Rectal smooth muscle tissue (tissue), 1 donor: ENCODE measurements around the gene CAV2.

ENCODE experiments used
- H3K27ac ChIP-seq: one replicate; pipeline ENCODE4 v1.7.0; 2013; ENCODE audit warnings: low read depth, low read length, inconsistent platforms
- H3K27me3 ChIP-seq: one replicate; pipeline ENCODE4 v1.7.0; 2013; ENCODE audit warnings: low read length; ENCODE audit not compliant: control insufficient read depth, insufficient read depth
- H3K36me3 ChIP-seq: one replicate; pipeline ENCODE4 v1.7.0; 2013; ENCODE audit warnings: low read length; ENCODE audit not compliant: control insufficient read depth, insufficient read depth
- H3K4me1 ChIP-seq: one replicate; pipeline ENCODE4 v1.7.0; 2013; ENCODE audit warnings: low read length; ENCODE audit not compliant: control insufficient read depth, insufficient read depth
- H3K4me3 ChIP-seq: one replicate; pipeline ENCODE4 v1.7.0; 2013; ENCODE audit warnings: low read length
- H3K9ac ChIP-seq: one replicate; pipeline ENCODE4 v1.7.0; 2013; ENCODE audit warnings: low read length

The CAV2 gene

DNA sequence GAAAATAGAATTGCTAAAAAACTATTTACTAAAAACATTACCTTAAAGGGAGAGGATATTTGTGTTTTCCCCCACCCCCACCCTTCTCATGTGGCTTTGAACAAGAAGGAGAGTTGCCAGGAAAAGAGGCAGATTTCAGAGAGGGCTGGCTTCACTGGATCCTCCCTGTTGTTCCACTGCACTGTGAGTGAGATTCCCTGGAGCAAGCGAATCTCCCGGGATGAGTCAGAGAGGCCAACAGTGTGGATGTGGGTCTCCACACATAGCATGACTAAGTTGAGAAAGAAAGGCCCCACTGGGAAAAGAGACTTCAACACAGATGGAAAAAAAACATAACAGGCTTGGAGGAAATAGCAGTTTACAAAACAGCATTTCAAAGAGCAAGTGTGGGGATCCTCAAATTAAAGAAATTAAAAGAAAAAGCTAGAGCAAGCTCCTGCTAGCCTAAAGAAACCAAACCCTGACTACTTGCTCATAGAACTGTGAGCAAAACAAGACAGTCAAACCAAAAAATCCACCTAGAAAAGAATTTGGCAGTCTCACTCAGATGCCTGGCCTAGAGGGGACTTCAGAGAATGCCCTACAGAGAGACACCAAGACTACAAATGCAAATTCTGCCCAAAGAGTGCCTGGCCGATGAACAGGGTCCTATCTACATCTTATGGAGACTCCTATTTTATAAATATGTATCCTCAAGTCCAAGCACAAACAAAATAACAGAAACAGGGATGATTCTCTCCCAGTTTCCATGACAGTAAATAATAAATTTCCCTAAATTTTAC lies 28.7 kb downstream of the CAV2 start:
- peaks cover 30% of the 10 kb centered on the region for H3K4me1 ChIP-seq
- H3K4me3 ChIP-seq: peak overlapping the region; percentile 60
- peaks cover 2% of the 10 kb centered on the region for H3K36me3 ChIP-seq
- peaks cover 6% of the 10 kb centered on the region for H3K27me3 ChIP-seq
- H3K9ac ChIP-seq: no peak overlapping the region
- H3K27ac ChIP-seq: peak overlapping the region; percentile 99

DNA sequence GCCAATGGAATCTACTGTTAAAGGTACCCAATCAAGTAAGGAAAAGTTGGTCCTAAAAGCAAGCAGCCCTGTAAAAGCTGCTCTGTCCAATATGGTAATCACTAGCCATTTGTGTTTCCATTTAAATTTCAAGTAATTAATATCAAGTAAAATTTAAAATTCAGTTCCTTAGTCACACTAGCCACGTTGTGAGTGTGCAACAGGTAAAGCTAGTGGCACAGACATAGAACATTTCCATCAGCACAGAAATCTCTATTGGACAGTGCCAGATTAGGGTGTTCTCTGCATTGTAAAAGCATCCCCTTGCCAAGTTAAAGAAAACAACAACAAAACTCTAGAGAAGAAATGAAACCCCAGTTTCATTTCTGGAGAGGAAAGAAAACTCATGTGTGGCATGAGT lies 29.7 kb downstream of the CAV2 start:
- H3K27me3 ChIP-seq: peaks cover 6% of the 10 kb centered on the region
- no peak overlapping the region for H3K9ac ChIP-seq
- H3K27ac ChIP-seq: no peak overlapping the region
- H3K4me1 ChIP-seq: peaks cover 27% of the 10 kb centered on the region
- peaks cover 2% of the 10 kb centered on the region for H3K36me3 ChIP-seq
- H3K4me3 ChIP-seq: peak overlapping the region; percentile 29

DNA sequence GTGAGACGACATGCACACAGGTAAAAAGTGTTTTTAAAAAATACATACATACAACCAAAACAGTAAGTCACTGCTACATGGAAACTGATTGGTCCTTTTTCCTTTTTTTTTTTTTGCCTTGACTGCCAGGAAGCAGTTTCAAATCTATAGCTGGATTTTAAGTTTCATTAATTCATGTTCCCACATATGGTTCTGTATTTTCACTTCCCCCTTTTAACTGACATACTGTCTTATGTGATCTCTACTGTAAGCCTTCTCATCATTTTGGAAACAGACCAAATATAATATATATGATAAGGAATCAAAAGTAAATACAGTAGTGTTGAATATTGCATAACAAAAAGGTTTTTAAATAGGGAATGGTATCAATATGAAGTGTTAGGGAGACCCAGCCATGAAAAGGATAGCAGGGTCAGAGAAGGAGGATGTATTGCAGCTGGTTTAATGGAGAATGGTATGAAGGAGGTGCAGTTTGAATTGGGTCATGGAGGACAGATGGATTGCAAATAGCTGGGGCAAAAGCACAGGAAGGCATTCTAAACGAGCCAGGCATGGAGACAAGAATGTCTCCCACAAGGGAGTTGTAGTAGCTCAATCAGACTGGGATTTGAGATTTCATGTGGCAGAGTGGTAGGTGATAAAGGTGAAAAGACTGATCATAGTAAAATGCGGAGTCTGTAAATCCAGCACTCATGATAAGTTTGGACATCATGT lies 30.7 kb downstream of the CAV2 start:
- no peaks in the 10 kb centered on the region for H3K27me3 ChIP-seq
- H3K4me3 ChIP-seq: peak overlapping the region; percentile 48
- peaks cover 5% of the 10 kb centered on the region for H3K36me3 ChIP-seq
- H3K27ac ChIP-seq: no peak overlapping the region
- H3K9ac ChIP-seq: no peak overlapping the region
- peaks cover 30% of the 10 kb centered on the region for H3K4me1 ChIP-seq

DNA sequence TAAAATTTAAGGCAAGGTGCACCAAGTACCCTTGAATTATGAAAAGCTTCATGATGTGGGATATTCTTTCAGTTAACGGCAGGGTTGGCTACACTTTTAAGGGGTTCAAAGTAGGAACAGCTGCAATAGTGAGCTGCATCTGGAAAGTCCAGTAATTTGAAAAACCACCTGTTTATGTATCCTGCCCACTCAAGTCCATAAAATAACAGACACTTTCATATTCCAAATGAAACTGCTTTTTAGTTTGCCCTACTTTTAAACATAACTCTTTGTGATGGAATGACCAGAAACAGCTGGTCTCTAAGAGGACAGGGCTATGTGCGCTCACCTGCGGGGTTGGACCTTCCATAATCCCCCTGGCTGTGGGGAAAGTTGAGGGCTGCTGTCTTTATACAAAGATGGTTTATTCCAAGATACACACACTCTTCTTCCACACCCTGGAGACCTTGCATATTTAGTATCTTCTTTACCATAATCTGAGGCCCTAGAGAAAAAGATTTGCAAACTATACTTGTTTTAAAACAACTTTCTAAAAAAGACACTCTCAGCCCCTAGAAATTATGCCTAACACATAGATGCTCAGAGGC lies 32.7 kb downstream of the CAV2 start:
- no peak overlapping the region for H3K27ac ChIP-seq
- H3K4me3 ChIP-seq: no peak overlapping the region
- peaks cover 38% of the 10 kb centered on the region for H3K4me1 ChIP-seq
- peaks cover 5% of the 10 kb centered on the region for H3K36me3 ChIP-seq
- H3K9ac ChIP-seq: no peak overlapping the region
- no peaks in the 10 kb centered on the region for H3K27me3 ChIP-seq

DNA sequence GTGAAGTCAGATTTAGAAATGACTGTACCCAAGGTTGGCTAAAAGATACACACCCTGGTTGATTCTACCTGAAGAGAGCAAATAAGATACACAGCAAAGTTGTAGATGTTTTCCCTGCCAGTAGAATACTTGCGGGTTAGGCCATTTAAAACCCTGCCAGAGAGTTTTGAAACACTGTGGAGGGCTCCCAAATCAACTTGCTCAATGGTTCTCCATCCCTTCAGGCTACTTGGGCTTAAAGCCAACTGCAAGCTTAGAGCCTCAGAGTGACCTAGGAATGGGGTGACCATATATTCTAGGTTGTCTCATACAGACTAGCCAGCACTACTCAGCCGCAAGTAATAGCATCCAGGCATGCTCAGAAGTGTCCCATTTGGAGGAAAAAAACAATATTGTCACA lies 35.3 kb downstream of the CAV2 start:
- Histone ChIP-seq H3K27me3 (no peaks in the 10 kb centered on the region), H3K9ac (no peak overlapping the region), H3K4me3 (no peak overlapping the region), H3K27ac (peak overlapping the region; percentile 6), H3K36me3 (peaks cover 5% of the 10 kb centered on the region), H3K4me1 (peaks cover 44% of the 10 kb centered on the region)

DNA sequence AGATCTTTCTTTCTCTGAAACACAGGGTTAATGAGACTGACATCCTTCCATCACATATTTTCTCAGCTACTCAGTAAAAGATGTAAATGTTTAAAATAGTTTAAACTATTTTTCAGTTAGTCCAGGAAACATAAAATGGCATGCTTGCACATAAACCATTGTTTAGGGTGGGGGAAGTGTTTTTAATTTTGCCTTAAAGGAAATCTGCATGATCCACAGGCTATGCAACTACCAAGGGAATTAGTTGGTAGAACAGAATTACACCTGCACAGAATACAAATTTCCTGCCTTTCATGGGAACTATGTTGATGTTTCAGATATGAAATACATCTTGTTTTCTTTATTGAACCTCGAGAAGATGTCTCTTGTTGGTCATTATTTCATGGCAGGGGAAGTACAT lies 35.9 kb downstream of the CAV2 start:
- peaks cover 44% of the 10 kb centered on the region for H3K4me1 ChIP-seq
- peak overlapping the region; percentile 32 for H3K27ac ChIP-seq
- no peak overlapping the region for H3K9ac ChIP-seq
- H3K4me3 ChIP-seq: no peak overlapping the region
- H3K36me3 ChIP-seq: peaks cover 5% of the 10 kb centered on the region
- H3K27me3 ChIP-seq: no peaks in the 10 kb centered on the region

DNA sequence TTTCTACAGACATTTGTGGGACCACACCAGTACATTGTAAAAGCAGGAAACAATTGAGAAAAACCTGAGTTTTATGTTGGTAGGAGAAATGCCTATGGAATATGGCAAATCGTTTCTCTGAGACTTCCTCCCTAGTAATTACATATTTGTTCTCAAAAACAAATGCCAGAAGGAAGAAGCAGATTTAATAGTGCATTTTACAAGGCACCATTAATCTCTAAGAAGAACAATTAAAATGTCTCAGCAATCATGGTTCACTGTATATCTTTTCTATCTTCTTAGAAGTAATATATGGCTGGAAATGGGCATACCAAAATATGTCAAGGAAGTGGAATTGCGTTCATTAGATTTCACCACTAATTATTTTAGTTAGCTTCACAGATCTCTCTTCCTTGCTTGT lies 38.6 kb downstream of the CAV2 start:
- no peak overlapping the region for H3K4me3 ChIP-seq
- no peaks in the 10 kb centered on the region for H3K27me3 ChIP-seq
- H3K4me1 ChIP-seq: peaks cover 35% of the 10 kb centered on the region
- H3K9ac ChIP-seq: no peak overlapping the region
- H3K27ac ChIP-seq: peak overlapping the region; percentile 56
- H3K36me3 ChIP-seq: peaks cover 3% of the 10 kb centered on the region

DNA sequence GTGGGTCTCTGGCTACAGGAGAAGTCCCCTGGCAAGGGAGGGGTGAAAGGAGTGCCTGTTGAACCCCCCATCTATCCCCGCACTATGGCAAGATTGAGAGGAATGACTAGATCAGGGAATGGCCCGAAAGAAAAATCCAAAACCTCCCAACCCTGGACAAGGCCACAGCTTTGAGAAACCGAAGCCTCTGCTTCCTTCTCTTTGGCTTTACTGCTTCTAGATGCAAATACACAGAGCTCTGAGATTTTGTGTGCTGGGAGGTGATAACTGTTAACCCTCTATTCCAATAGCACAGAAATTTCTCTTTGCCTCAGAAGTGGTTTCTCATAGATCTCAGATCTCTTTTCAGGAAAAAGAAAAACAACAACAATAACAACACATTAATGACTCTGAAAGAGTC lies 40.3 kb downstream of the CAV2 start:
- no peak overlapping the region for H3K4me3 ChIP-seq
- H3K27me3 ChIP-seq: no peaks in the 10 kb centered on the region
- H3K9ac ChIP-seq: no peak overlapping the region
- H3K27ac ChIP-seq: peak overlapping the region; percentile 37
- H3K4me1 ChIP-seq: peaks cover 35% of the 10 kb centered on the region
- H3K36me3 ChIP-seq: peaks cover 3% of the 10 kb centered on the region

DNA sequence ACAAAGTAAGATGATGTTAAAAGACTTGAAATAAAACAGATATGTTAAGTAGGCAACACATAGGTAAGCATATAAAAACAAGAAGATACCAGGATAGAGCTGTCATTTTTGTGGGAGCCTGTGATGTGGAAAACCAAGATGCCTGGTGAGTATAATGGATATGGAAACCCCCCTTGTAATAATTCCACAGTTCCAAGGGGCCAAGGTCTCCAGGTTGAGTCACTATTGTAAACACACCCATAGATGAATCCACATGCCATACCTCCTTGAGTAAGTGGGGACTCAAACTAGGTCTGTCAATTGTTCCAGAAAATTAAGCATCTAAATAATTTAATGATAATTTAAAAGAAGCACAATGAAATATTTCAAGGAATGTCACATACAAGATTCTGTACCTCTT lies 41.2 kb downstream of the CAV2 start:
- Histone ChIP-seq H3K36me3 (no peaks in the 10 kb centered on the region), H3K4me3 (no peak overlapping the region), H3K4me1 (peaks cover 33% of the 10 kb centered on the region), H3K27ac (peak overlapping the region; percentile 18), H3K27me3 (no peaks in the 10 kb centered on the region), H3K9ac (no peak overlapping the region)

DNA sequence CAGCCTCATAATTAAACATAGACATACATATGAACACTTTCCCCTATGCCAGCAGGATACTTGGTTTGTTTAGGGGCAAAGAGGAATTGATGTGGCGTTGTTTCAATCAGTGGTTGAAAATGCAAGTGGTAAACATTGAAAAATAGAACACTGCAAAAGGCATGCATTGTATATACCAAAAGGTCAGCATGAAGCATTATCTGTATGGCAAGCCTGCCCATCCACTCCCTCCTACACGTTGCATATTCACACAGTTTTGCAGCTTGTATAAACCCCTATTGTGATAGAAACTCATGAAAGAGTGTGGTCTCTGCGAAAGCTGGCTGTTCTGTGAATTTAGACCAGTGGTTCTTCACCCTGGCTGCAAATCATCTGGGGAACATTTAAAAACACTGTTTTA lies 42.4 kb downstream of the CAV2 start:
- no peak overlapping the region for H3K4me3 ChIP-seq
- H3K4me1 ChIP-seq: peaks cover 25% of the 10 kb centered on the region
- H3K36me3 ChIP-seq: no peaks in the 10 kb centered on the region
- H3K27me3 ChIP-seq: no peaks in the 10 kb centered on the region
- no peak overlapping the region for H3K9ac ChIP-seq
- H3K27ac ChIP-seq: no peak overlapping the region

DNA sequence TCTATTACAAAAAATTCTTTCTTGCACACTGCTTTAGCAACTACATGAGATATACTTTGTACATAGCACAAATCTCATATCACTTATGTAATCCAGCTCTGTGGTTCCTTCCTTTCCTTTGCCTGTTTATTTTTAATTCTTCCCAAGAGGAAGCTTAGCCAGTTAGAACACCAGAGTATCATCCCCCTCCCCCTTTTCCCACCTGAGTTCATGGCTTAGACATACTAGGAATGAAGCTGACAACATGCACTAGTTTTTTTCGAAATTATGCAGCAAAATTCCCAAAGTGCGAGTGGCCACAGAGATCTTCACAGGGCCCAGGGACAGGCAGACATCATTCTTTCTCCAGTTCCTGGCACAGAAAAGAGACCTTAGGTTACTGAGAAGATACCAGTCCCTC lies 43.1 kb downstream of the CAV2 start:
- no peak overlapping the region for H3K4me3 ChIP-seq
- H3K27me3 ChIP-seq: no peaks in the 10 kb centered on the region
- H3K36me3 ChIP-seq: no peaks in the 10 kb centered on the region
- peaks cover 21% of the 10 kb centered on the region for H3K4me1 ChIP-seq
- no peak overlapping the region for H3K9ac ChIP-seq
- H3K27ac ChIP-seq: peak overlapping the region; percentile 28

DNA sequence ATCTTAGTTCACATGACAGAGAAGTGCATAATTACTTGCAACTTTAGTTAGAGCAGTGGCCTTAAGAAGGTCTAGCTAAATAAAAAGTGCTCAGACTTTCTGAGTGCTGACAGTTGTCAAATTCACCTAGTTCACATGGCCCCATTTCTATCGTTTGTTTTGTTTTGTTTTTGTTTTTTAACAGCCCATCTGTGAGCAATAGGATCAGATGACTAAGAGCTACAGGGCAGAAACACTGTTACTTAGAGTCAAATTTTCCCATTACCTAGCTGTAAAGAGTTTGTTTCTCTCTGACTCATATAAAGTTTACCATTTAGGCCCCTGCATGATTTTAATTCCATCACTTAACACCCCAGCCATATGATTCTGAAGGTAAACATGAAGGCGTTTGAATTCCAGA lies 44.1 kb downstream of the CAV2 start:
- Histone ChIP-seq H3K4me1 (peaks cover 15% of the 10 kb centered on the region), H3K27ac (no peak overlapping the region), H3K27me3 (no peaks in the 10 kb centered on the region)

More for the DNA sequence above, 44.1 kb downstream of the CAV2 start:
- Histone ChIP-seq H3K36me3 (no peaks in the 10 kb centered on the region), H3K9ac (no peak overlapping the region), H3K4me3 (no peak overlapping the region)
